ENCODE measurements around the gene MRPL17. TPM values are rescaled to one million over a fixed set of nuclear protein-coding genes. Genes with fewer than 3 reads are reported as not detected.
A peak's percentile ranks its signal among the peaks of the same experiment; 100 is the strongest.

The MRPL17 gene
- total and polyA plus RNA-seq, 2 experiments from 2014 or later: 34.5 to 62.7 TPM

- no peak for TF ChIP-seq EZH2 (IDR thresholded peaks at IDR 0.05; ENCODE audit: borderline replicate concordance)
- TF ChIP-seq CTCF (IDR thresholded peaks at IDR 0.05; ENCODE audit: poor library complexity): no peak
- TF ChIP-seq EZH2phosphoT487 (IDR thresholded peaks at IDR 0.05; ENCODE audit: low read depth, severe bottlenecking, unreplicated experiment): no peak
Measured at GRCh38 chr11:6657346-6657745, 25.8 kb downstream of the MRPL17 start.

GRCh38 chr11:6656936-6657335, 26.2 kb downstream of the MRPL17 start:
- Histone ChIP-seq H3K9me2 (replicated peaks; ENCODE audit: insufficient read depth) (no peaks in the 10 kb centered on the region), H3K27ac (peak overlapping the region; percentile 87), H3K9me3 (ENCODE audit: low read depth) (no peaks in the 10 kb centered on the region), H3K36me3 (replicated peaks; ENCODE audit: insufficient read depth, low read depth) (no peaks in the 10 kb centered on the region), H2AFZ (peak overlapping the region; percentile 64), H3K27me3 (peaks cover 23% of the 10 kb centered on the region), H3K4me3 (peak overlapping the region; percentile 38), H4K20me1 (ENCODE audit: insufficient read depth, poor library complexity, severe bottlenecking) (peaks cover 10% of the 10 kb centered on the region), H3K4me2 (peak overlapping the region; percentile 70), H3K4me1 (ENCODE audit: insufficient read depth) (peaks cover 5% of the 10 kb centered on the region), H3K79me2 (peaks cover 42% of the 10 kb centered on the region)
- TF ChIP-seq EZH2 (IDR thresholded peaks at IDR 0.05; ENCODE audit: borderline replicate concordance): peak; percentile 41
- no peak for TF ChIP-seq CTCF (IDR thresholded peaks at IDR 0.05; ENCODE audit: poor library complexity)
- no peak for TF ChIP-seq EZH2phosphoT487 (IDR thresholded peaks at IDR 0.05; ENCODE audit: low read depth, severe bottlenecking, unreplicated experiment)
- 64% methylated on average over 5 of the region's 5 CpGs for WGBS (ENCODE audit: low lambda C conversion rate, missing lambda C conversion rate)
- DNase-seq (ENCODE audit: low spot score): no peak

More at GRCh38 chr11:6657346-6657745, 25.8 kb downstream of the MRPL17 start:
- no peaks in the 10 kb centered on the region for H3K9me3 ChIP-seq (ENCODE audit: low read depth)
- no peaks in the 10 kb centered on the region for H3K9me2 ChIP-seq (replicated peaks; ENCODE audit: insufficient read depth)
- H3K4me1 ChIP-seq (ENCODE audit: insufficient read depth): peaks cover 5% of the 10 kb centered on the region
- no peak overlapping the region for H2AFZ ChIP-seq
- WGBS (ENCODE audit: low lambda C conversion rate, missing lambda C conversion rate): 82% methylated on average over 1 of the region's 1 CpG
- H3K79me2 ChIP-seq: peaks cover 38% of the 10 kb centered on the region
- H3K4me3 ChIP-seq: no peak overlapping the region
- H3K27ac ChIP-seq: peak overlapping the region; percentile 87
- peaks cover 23% of the 10 kb centered on the region for H3K27me3 ChIP-seq
- no peaks in the 10 kb centered on the region for H3K36me3 ChIP-seq (replicated peaks; ENCODE audit: insufficient read depth, low read depth)
- H3K4me2 ChIP-seq: peak overlapping the region; percentile 70
- DNase-seq (ENCODE audit: low spot score): no peak
- H4K20me1 ChIP-seq (ENCODE audit: insufficient read depth, poor library complexity, severe bottlenecking): peaks cover 7% of the 10 kb centered on the region

- Histone ChIP-seq H3K9me2 (replicated peaks; ENCODE audit: insufficient read depth) (no peaks in the 10 kb centered on the region), H3K4me3 (peak overlapping the region; percentile 38), H3K9me3 (ENCODE audit: low read depth) (no peaks in the 10 kb centered on the region), H3K79me2 (peaks cover 43% of the 10 kb centered on the region), H2AFZ (peak overlapping the region; percentile 64), H3K27ac (peak overlapping the region; percentile 87), H3K36me3 (replicated peaks; ENCODE audit: insufficient read depth, low read depth) (no peaks in the 10 kb centered on the region), H3K27me3 (peaks cover 23% of the 10 kb centered on the region), H3K4me2 (peak overlapping the region; percentile 70), H3K4me1 (ENCODE audit: insufficient read depth) (peaks cover 5% of the 10 kb centered on the region), H4K20me1 (ENCODE audit: insufficient read depth, poor library complexity, severe bottlenecking) (peaks cover 10% of the 10 kb centered on the region)
- no peak for TF ChIP-seq CTCF (IDR thresholded peaks at IDR 0.05; ENCODE audit: poor library complexity)
- no peak for TF ChIP-seq EZH2phosphoT487 (IDR thresholded peaks at IDR 0.05; ENCODE audit: low read depth, severe bottlenecking, unreplicated experiment)
- peak; percentile 39 for TF ChIP-seq EZH2 (IDR thresholded peaks at IDR 0.05; ENCODE audit: borderline replicate concordance)
- WGBS (ENCODE audit: low lambda C conversion rate, missing lambda C conversion rate): 66% methylated on average over 4 of the region's 4 CpGs
- DNase-seq (ENCODE audit: low spot score): no peak
Measured at GRCh38 chr11:6656584-6656915, 26.6 kb downstream of the MRPL17 start.

Data from hepatocyte (in vitro differentiated cells).